Mesodermal cell (in vitro differentiated cells): ENCODE measurements around the gene MR1.
"Not testable (repeated sequence)": the region's sequence is repeated elsewhere in the genome, so short reads cannot be mapped to it uniquely, and the experiment has no call there.

ENCODE experiments used
- H3K27ac ChIP-seq: 2 replicates; pipeline ENCODE4 v1.7.0; 2013; ENCODE audit warnings: mild to moderate bottlenecking, low read depth, low read length, moderate library complexity; ENCODE audit not compliant: severe bottlenecking
- H3K36me3 ChIP-seq: 2 replicates; pipeline ENCODE4 v1.7.1; 2013; ENCODE audit warnings: mild to moderate bottlenecking, low read length, moderate library complexity; ENCODE audit not compliant: control insufficient read depth, insufficient read depth
- H3K4me1 ChIP-seq: one replicate; pipeline ENCODE4 v1.7.1; 2013; ENCODE audit warnings: mild to moderate bottlenecking, low read length; ENCODE audit not compliant: insufficient read depth, control insufficient read depth, poor library complexity, severe bottlenecking
- H3K4me3 ChIP-seq: 2 replicates; pipeline ENCODE4 v1.7.0; 2013; ENCODE audit warnings: low read length, control low read depth, mild to moderate bottlenecking; ENCODE audit not compliant: insufficient read depth, poor library complexity, severe bottlenecking; ENCODE audit errors: extremely low read depth
- H3K9me3 ChIP-seq: 2 replicates; pipeline ENCODE4 v1.7.1; 2013; ENCODE audit warnings: mild to moderate bottlenecking, low read length, moderate library complexity; ENCODE audit not compliant: control insufficient read depth
- WGBS, 2 experiments: methylation state at CpG; one replicate each; pipeline ENCODE4 v1.1.5; 2013; ENCODE audit warnings: missing lambda C conversion rate in 2 of 2; ENCODE audit not compliant: insufficient coverage in 2 of 2; 5-methylcytosine and 5-hydroxymethylcytosine counted together

MR1 gene

GRCh38 chr1:181032535-181032934 is 1.2 kb upstream of the MR1 start:
- H3K9me3 ChIP-seq = no peaks in the 10 kb centered on the region
- no peak overlapping the region for H3K27ac ChIP-seq
- WGBS, 2 experiments = 90 to 94% methylated on average over 2 of the region's 2 CpGs
- H3K36me3 ChIP-seq = no peaks in the 10 kb centered on the region
- no peak overlapping the region for H3K4me3 ChIP-seq
- peaks cover 2% of the 10 kb centered on the region for H3K4me1 ChIP-seq

- H3K9me3 ChIP-seq = no peaks in the 10 kb centered on the region
- H3K27ac ChIP-seq = no peak overlapping the region
- no peaks in the 10 kb centered on the region for H3K36me3 ChIP-seq
- no peak overlapping the region for H3K4me3 ChIP-seq
- peaks cover 2% of the 10 kb centered on the region for H3K4me1 ChIP-seq
- 69 to 90% methylated on average over 2 of the region's 2 CpGs for WGBS, 2 experiments
These were observed 520 bp upstream of the MR1 start for GRCh38 chr1:181033128-181033798.

GRCh38 chr1:181035210-181035609 is 1.4 kb downstream of the MR1 start:
- not testable (repeated sequence) for H3K4me3 ChIP-seq, H3K9me3 ChIP-seq, H3K36me3 ChIP-seq, H3K4me1 ChIP-seq, H3K27ac ChIP-seq
- 100% methylated on average over 1 of the region's 4 CpGs; no CpG with 5 or more reads in 1 of the 2 experiments for WGBS, 2 experiments

DNA sequence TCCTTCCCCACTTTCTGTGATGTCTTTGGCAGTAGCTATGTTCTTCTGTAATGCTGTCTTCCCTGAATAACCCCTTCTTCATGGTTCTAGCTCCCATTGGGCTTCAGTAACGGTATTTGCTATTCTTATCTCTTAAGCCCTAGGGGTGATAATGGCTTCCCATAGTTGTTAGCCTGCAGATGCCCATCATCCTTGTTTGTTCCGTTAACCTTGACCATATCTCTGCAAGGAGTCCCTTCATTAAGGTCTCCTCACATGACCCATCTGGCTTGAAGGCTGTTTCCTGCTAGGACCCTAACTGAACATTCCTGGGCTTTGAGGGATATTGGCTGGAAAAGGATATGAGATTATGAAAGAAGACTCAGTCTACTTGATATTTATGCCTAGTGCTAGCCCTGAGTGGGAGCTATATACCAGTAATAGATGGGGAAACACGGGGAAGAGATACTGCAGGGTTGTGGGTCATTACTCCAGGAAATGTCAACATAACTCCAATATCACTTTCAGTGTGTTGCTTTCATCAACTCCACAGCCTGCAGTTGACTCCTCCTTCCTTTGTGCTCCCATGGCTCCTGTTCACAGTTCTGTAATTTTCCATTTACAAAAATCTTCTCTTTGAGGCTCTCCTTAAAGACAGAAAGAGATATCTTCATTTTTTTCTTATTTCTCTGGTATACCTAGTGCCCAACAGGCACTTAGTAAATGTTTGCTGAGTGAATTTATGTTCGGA is 2.5 kb downstream of the MR1 start:
- 79 to 86% methylated on average over 4 of the region's 4 CpGs for WGBS, 2 experiments
- Histone ChIP-seq H3K27ac (no peak overlapping the region), H3K36me3 (no peaks in the 10 kb centered on the region), H3K4me1 (peaks cover 2% of the 10 kb centered on the region), H3K4me3 (no peak overlapping the region), H3K9me3 (no peaks in the 10 kb centered on the region)

DNA sequence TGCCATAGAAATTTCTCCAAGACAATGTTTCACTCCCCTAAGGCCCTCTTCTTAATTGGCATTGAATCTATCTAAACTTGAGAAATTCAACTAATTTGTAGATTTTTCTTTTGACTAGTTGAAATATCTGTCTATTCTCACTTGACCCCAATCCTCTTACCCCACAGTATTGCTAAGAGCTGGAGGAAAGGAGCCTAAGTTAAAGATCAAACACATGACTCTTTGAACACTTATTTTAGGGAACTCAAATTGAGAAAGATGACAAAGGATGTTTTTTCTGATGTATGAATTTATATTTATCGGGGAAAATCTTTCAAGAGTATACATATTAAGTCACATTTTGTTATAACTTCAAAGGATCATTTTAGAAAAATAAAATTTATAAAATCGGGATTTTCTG is 3.6 kb downstream of the MR1 start:
- no peaks in the 10 kb centered on the region for H3K36me3 ChIP-seq
- no peaks in the 10 kb centered on the region for H3K9me3 ChIP-seq
- no peak overlapping the region for H3K4me3 ChIP-seq
- WGBS, 2 experiments = no CpG with 5 or more reads among the region's 2 CpGs
- H3K4me1 ChIP-seq = peaks cover 2% of the 10 kb centered on the region
- H3K27ac ChIP-seq = no peak overlapping the region

DNA sequence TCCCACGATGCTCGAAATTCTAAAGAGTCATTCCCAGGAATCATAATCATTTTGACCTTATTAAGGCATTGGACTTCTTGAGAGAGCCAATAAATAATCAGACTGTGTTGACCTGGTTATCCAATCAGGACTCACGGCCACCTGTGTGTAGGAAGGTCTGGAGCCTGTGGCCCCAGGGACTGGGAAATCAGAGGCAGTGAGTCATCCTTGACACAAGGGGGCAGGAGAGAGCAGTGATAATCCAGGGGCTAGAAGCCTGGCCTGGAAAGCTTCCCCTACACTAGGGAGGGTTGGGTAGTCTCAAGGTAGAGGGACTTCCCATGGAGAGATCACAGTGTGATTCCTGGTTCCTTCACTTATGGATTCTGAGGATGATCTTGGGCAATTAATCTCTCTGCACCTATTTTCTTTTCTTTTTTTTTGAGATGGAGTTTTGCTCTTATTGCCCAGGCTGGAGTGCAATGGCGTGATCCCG is 4.7 kb downstream of the MR1 start:
- H3K9me3 ChIP-seq = no peaks in the 10 kb centered on the region
- H3K4me1 ChIP-seq = no peaks in the 10 kb centered on the region
- 58 to 90% methylated on average over 3 of the region's 5 CpGs for WGBS, 2 experiments
- no peak overlapping the region for H3K4me3 ChIP-seq
- no peak overlapping the region for H3K27ac ChIP-seq
- no peaks in the 10 kb centered on the region for H3K36me3 ChIP-seq

DNA sequence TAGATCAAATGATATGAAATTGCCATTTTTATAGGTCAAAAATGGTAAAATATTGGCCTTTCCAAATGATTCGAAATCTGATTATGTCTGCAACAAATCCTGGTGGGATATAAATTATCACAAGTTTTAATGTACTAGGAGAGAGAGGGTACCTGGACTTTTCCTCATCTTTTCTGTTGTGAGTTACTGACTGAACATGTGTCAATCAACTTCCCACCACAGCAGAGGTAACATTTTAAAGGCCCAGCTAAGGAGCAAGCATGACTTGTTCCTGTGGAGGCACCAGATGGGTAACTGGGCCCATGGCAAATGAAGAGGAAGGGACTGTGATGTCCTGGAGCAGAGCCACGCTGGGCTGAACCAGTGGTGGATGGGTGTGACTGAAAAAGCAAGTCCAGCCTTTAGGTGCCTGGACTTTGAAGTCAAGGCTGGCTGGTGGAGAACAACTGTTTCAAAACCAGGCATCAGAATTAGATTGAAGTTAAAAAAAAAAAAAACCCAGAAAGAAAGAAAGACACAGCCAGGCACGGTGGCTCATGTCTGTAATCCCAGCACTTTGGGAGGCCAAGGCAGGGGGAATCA is 6.6 kb downstream of the MR1 start:
- no peak overlapping the region for H3K27ac ChIP-seq
- peaks cover 6% of the 10 kb centered on the region for H3K4me1 ChIP-seq
- no peaks in the 10 kb centered on the region for H3K9me3 ChIP-seq
- no peaks in the 10 kb centered on the region for H3K36me3 ChIP-seq
- 91 to 100% methylated on average over 2 of the region's 3 CpGs for WGBS, 2 experiments
- H3K4me3 ChIP-seq = no peak overlapping the region

DNA sequence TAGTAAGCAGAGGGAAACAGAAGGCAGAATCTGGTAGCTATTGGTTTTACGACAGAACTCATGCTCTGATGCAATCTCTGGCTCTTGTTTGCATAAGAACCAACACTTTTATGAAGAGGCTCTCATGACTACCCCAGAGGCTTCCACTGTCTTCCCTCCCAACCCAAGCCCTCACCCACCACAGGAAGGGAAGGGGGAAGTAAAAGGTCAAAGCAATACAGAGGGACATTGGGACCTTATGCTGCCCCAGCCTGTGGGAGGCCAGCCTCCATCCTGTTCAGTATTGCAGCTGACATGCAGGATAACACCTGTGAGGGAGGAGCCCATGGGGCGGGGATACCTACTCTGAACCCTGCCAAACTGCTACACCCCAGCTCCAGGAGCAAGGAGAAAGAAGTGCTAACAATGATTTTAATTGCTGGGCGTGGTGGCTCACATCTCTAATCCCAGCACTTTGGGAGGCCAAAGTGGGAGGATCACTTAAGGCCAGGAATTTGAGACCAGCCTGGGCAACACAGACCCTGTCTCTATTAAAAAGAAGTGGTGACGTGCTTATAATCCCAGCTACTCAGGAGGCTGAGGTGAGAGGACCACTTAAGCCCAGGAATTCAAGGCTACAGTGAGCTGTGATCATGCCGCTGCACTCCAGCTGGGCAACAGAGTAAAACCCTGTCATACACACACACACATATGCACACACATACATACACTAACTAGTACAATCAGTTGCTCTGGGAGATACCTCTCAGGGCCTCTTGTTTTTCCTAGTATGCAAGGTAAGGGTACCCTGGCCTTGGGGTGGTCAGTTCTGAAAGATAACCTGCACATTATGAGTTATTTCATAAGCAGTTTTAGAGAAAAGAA is 9.5 kb downstream of the MR1 start:
- Histone ChIP-seq H3K4me3 (no peak overlapping the region), H3K36me3 (no peaks in the 10 kb centered on the region), H3K9me3 (no peaks in the 10 kb centered on the region), H3K4me1 (peaks cover 6% of the 10 kb centered on the region), H3K27ac (no peak overlapping the region)
- 65 to 83% methylated on average over 3 to 4 of the region's 5 CpGs for WGBS, 2 experiments

DNA sequence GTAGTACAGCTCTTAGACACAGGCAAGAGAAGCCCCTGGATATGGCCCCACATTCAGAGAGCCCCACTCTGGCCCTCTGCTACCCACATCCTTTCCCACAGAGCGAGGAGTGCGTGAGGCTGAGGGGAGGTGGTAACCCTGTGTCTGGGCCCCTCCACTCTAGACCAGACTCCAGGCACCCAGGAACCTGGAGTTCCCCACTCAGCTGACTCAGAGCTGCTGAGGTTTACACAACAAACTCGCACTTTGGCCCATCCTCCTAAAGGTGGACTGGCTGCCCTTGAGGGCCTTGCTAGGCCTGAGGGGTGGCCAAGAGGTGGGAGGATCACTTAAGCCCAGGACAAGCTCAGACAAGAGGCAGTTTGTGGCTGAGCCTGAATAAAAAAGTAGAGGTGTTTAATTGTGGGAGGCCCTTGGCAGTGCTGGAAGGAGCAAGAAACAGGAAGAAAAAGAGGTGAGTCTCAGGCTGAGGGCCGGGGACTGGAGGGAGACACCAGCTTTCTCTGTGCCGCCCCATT is 10.7 kb downstream of the MR1 start:
- 94 to 95% methylated on average over 3 to 4 of the region's 5 CpGs for WGBS, 2 experiments
- Histone ChIP-seq H3K4me3 (no peak overlapping the region), H3K27ac (no peak overlapping the region), H3K9me3 (no peaks in the 10 kb centered on the region), H3K36me3 (no peaks in the 10 kb centered on the region), H3K4me1 (peaks cover 6% of the 10 kb centered on the region)

DNA sequence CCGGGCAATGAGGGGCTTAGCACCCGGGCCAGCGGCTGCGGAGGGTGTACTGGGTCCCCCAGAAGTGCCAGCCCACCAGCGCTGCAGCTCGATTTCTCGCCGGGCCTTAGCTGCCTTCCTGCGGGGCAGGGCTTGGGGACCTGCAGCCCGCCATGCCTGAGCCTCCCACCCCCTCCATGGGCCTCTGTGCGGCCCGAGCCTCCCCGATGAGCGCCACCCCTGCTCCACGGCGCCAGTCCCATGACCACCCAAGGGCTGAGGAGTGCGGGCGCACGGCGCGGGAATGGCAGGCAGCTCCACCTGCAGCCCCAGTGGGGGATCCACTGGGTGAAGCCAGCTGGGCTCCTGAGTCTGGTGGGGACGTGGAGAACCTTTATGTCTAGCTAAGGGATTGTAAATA is 12.2 kb downstream of the MR1 start:
- not testable (repeated sequence) for H3K4me3 ChIP-seq, H3K27ac ChIP-seq, H3K9me3 ChIP-seq, H3K4me1 ChIP-seq, H3K36me3 ChIP-seq
- 97 to 99% methylated on average over 13 to 21 of the region's 22 CpGs for WGBS, 2 experiments
